Epithelial cell of esophagus (primary cell): Measurements from ENCODE around the gene APOBEC3A.
"Not testable (repeated sequence)": the region's sequence is repeated elsewhere in the genome, so short reads cannot be mapped to it uniquely, and the experiment has no call there.

ENCODE experiments used
- DNase-seq: peaks from one replicate; pipeline ENCODE4 v3.0.0; 2010; ENCODE audit warnings: low read depth
- H3K4me3 ChIP-seq: 2 replicates; pipeline ENCODE4 v1.5.1; 2011; ENCODE audit warnings: mild to moderate bottlenecking, low read length, control low read depth
- CTCF ChIP-seq: IDR thresholded peaks from 2 replicates; pipeline ENCODE4 v1.5.1; 2011; ENCODE audit warnings: low read depth, mild to moderate bottlenecking, low read length, control low read depth, inconsistent platforms; ENCODE audit not compliant: insufficient read depth; ENCODE audit errors: missing control alignments

Gene APOBEC3A

GRCh38 chr22:38971202-38971601 is 13.8 kb downstream of the APOBEC3A start:
- DNase-seq = no peak
- no peak overlapping the region for H3K4me3 ChIP-seq
- TF ChIP-seq CTCF = no peak

- no peak for DNase-seq
- TF ChIP-seq CTCF = no peak
- no peak overlapping the region for H3K4me3 ChIP-seq
These were observed 14.4 kb downstream of the APOBEC3A start for GRCh38 chr22:38971791-38972190.

GRCh38 chr22:38972558-38972957 is 15.1 kb downstream of the APOBEC3A start:
- H3K4me3 ChIP-seq = no peak overlapping the region
- no peak for TF ChIP-seq CTCF
- no peak for DNase-seq

DNA sequence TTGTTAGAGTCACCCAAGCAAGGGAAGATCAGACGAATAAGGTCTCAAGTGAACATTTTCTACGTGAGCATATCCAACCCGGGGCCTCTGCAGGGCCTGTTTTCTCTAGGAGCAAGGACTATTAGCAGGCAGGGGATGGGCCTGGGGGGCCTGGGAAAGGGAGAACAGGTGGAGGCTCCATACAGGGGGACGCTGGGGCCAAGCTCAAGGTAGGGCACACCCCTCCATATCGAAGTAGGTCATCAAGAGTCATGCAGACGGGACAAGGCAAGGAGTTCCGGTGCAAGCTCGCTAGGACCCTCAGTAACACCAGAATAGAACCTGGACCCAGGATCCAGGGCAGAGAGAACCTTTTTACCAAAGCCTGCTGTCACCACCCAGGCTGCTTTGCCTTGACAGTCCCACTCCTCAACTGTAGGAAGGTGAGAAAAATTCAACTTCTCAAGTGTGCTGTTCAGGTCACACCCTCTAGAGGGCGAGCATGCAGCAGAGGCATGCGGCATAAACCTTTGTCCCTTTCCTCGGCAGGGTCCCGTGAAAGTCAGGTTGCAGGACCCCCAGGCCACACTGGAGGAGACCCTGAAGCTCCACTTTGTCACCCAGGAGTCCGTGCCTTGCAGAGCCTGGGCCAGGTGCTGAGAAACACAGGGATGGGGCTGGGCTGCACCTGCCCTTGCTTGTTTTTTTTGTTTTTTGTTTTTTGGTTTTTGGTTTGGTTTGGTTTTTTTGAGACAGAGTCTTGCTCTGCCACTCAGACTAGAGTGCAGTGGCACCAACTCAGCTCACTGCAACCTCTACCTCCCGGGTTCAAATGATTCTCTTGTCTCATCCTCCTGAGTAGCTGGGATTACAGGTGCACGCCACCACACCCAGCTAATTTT is 16.1 kb downstream of the APOBEC3A start:
- peak; percentile 86 for TF ChIP-seq CTCF
- no peak overlapping the region for H3K4me3 ChIP-seq
- DNase-seq = peak; percentile 51

- no peak overlapping the region for H3K4me3 ChIP-seq
- no peak for TF ChIP-seq CTCF
These were observed 16.9 kb downstream of the APOBEC3A start for GRCh38 chr22:38974170-38974825.

DNA sequence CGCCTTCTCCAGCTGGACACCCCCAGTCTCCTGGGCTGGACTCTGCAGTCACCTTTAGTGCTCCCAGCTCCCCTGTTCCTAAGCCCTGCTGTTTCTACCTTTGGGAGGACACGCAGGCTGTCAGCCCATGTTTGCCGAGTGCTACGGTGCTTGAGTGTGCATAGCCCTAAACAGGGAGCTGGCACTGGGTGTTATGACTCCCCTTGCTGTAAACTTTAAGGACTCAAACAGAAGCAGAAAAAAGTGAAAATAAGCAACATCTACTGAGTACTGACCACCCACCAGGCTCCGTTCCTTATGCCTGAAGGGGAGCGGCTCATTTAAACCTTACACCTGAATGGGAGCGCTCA is 17.4 kb downstream of the APOBEC3A start:
- no peak overlapping the region for H3K4me3 ChIP-seq
- no peak for DNase-seq
- TF ChIP-seq CTCF = no peak

More at GRCh38 chr22:38974170-38974825, 16.9 kb downstream of the APOBEC3A start:
- no peak for DNase-seq

DNA sequence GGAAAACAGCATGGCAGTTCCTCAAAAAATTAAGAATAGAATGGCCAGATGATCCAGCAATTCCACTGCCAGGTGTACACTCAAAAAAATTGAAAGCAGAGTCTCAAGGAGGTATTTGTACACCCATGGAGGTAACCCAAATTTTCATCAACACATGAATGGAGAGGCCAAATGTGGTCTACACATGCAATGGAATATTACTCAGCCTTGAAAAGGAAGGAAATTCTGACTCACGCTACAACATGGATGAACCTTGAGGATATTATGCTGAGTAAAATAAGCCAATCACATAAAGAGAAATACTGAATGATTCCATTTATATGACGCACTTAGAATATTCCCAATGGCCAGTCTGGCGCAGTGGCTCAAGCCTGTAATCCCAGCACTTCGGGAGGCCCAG is 19.9 kb downstream of the APOBEC3A start:
- H3K4me3 ChIP-seq, DNase-seq: not testable (repeated sequence)

- not testable (repeated sequence) for H3K4me3 ChIP-seq, DNase-seq
These were observed 23.2 kb downstream of the APOBEC3A start for GRCh38 chr22:38980587-38980986.
